Measurements from ENCODE around the gene CAP2. TPM values are rescaled to one million over a fixed set of nuclear protein-coding genes. Genes with fewer than 3 reads are reported as not detected.

The CAP2 gene
- total RNA-seq, 4 donors from 2014 or later, result 11.8 to 27.6 (median 15.0) TPM

GRCh38 chr6:17472653-17473183 lies 79.3 kb downstream of the CAP2 start:
- H3K36me3 ChIP-seq, result no peaks in the 10 kb centered on the region
- H3K9me3 ChIP-seq, result no peaks in the 10 kb centered on the region
- intact Hi-C loops (cut with DNase I; ENCODE audit: low total_unique reads), result no loop called here
- TF ChIP-seq POLR2A (IDR thresholded peaks at IDR 0.05) (no peak), CTCF (IDR thresholded peaks at IDR 0.05) (no peak)
- H3K27me3 ChIP-seq, result no peaks in the 10 kb centered on the region
- DNase-seq, result no peak
- H3K27ac ChIP-seq, result peak overlapping the region; percentile 79 to 80
- H3K4me3 ChIP-seq, result no peak overlapping the region
- H3K4me1 ChIP-seq, result peaks cover 8 to 10% of the 10 kb centered on the region in 2 donors

- Histone ChIP-seq H3K4me3 (no peak overlapping the region), H3K9me3 (no peaks in the 10 kb centered on the region), H3K36me3 (no peaks in the 10 kb centered on the region), H3K27me3 (no peaks in the 10 kb centered on the region), H3K27ac (peak overlapping the region; percentile 79 to 80), H3K4me1 (peaks cover 8 to 10% of the 10 kb centered on the region in 2 donors)
- peak in 1 of 2 donors; percentile 36 for DNase-seq
- TF ChIP-seq POLR2A (IDR thresholded peaks at IDR 0.05) (no peak), CTCF (IDR thresholded peaks at IDR 0.05) (no peak)
- intact Hi-C loops (cut with DNase I; ENCODE audit: low total_unique reads), result no loop called here
Measured at GRCh38 chr6:17473554-17473953, 80.2 kb downstream of the CAP2 start.

- H3K36me3 ChIP-seq, result no peaks in the 10 kb centered on the region
- TF ChIP-seq CTCF (IDR thresholded peaks at IDR 0.05), result no peak
- TF ChIP-seq POLR2A (IDR thresholded peaks at IDR 0.05), result no peak
- H3K4me1 ChIP-seq, result peaks cover 8 to 15% of the 10 kb centered on the region in 2 donors
- no peaks in the 10 kb centered on the region for H3K27me3 ChIP-seq
- peak overlapping the region; percentile 79 to 80 for H3K27ac ChIP-seq
- intact Hi-C loops (cut with DNase I; ENCODE audit: low total_unique reads), result no loop called here
- H3K4me3 ChIP-seq, result no peak overlapping the region
- DNase-seq, result no peak
- no peaks in the 10 kb centered on the region for H3K9me3 ChIP-seq
Measured at GRCh38 chr6:17474289-17474688, 80.9 kb downstream of the CAP2 start.

- intact Hi-C loops (cut with DNase I; ENCODE audit: low total_unique reads), result no loop called here
- H3K27ac ChIP-seq, result peak overlapping the region; percentile 79 to 80
- no peak for DNase-seq
- no peaks in the 10 kb centered on the region for H3K36me3 ChIP-seq
- no peaks in the 10 kb centered on the region for H3K27me3 ChIP-seq
- H3K4me3 ChIP-seq, result no peak overlapping the region
- H3K4me1 ChIP-seq, result peaks cover 0 to 5% of the 10 kb centered on the region in 2 donors
- no peaks in the 10 kb centered on the region for H3K9me3 ChIP-seq
- TF ChIP-seq POLR2A (IDR thresholded peaks at IDR 0.05) (no peak), CTCF (IDR thresholded peaks at IDR 0.05) (no peak)
Measured at GRCh38 chr6:17475606-17476244, 82.3 kb downstream of the CAP2 start.

GRCh38 chr6:17476511-17476910 lies 83.1 kb downstream of the CAP2 start:
- intact Hi-C loops (cut with DNase I; ENCODE audit: low total_unique reads), result no loop called here
- H3K27ac ChIP-seq, result peak overlapping the region; percentile 24 to 44

More at GRCh38 chr6:17476511-17476910, 83.1 kb downstream of the CAP2 start:
- Histone ChIP-seq H3K4me1 (peaks cover 0 to 5% of the 10 kb centered on the region in 2 donors), H3K4me3 (no peak overlapping the region), H3K9me3 (no peaks in the 10 kb centered on the region), H3K36me3 (no peaks in the 10 kb centered on the region), H3K27me3 (no peaks in the 10 kb centered on the region)
- TF ChIP-seq POLR2A (IDR thresholded peaks at IDR 0.05), result no peak
- no peak for TF ChIP-seq CTCF (IDR thresholded peaks at IDR 0.05)
- DNase-seq, result no peak

Data from uterus (tissue), 4 donors.